CD1c-positive myeloid dendritic cell (primary cell): ENCODE results near the gene AFTPH.
A peak's percentile ranks its signal among the peaks of the same experiment; 100 is the strongest.

Source experiments
- DNase-seq: peaks from one replicate; pipeline ENCODE4 v3.0.0-alpha.2; 2016; ENCODE audit errors: extremely low spot score

The AFTPH gene

GRCh38 chr2:64609227-64609941 is 85.3 kb downstream of the AFTPH start:
- peak; percentile 87 for DNase-seq

DNA sequence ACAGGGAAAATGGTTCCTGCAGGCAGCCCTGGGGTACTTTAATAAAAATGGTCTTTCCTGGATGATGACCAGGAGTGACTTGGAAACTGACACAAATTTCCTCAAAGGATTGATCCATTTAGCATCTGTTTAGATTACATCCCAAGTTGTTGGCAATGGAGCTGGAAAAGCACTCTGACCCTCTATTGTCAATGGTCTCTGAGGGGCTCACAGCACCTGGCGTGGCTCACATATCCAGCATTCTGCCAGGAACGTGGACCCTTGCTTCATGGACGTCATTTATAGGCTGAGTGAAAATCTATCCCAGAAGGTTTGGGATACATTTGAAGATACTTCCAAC is 85.8 kb downstream of the AFTPH start:
- DNase-seq = no peak

- no peak for DNase-seq
Observed at GRCh38 chr2:64610316-64610855, 86.3 kb downstream of the AFTPH start.

DNA sequence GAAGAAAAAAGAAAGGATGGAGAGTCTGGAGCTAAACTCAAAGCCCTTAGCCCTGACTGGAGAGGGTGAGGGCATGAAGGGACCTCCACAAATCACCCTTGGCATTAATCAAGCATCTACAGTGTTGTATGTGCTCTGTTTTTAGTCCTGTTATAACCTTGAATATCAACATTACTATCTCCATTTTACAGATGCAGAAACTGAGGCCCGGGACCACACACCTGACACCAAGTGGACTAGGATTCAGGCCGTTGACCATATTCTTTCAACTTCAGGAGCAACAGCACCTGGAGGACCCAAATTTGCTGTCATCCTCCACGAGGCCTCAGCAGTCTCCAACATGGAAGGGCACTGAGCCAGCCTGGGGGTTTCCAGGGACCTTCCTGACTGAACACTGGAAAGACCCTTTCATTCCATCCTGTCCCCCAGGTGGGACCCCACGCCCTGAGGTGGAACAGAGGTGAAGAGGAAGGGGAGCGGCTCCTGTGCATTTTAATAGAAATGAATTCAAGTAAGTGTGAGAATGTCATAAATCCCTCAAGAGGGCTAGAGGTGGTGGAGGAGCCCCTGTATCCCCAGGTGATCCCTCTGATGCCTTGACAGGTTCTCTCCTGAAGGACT is 88.6 kb downstream of the AFTPH start:
- DNase-seq = no peak

GRCh38 chr2:64613276-64613675 is 89.1 kb downstream of the AFTPH start:
- no peak for DNase-seq

- DNase-seq = no peak
Observed at GRCh38 chr2:64615192-64615763, 91.2 kb downstream of the AFTPH start.

DNA sequence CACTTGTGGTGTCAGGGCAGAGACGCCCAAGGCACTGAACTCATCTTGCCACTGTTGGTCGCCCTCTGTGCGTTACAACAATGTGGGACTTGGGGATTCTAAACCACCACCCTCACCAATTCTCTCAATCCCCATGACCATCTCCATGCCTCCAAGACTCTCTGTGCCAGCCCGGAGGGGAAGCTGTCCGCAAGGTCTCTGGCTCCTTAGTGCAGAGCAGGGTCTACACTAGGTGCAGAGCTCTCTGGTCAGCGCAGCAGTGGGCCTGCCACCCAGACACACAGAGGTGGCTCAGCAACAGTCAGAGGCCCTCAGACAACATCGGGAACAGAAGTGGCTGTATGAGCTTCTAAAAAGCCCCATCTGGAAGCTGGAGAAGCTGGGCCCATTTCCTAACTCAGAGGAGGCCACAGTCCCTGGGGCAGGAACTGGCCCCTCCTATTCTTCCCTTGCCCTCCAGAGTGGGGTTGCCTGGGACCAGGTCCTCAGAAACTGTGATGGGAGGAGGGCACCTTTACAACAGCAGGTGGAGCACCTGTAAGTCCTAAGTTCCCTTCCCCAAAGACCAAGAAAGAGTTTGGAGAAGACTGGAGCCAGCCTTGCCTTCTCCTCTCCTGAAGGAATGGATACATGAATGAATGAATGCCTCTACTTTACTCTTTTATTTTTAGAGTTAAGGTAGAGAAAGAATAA is 91.9 kb downstream of the AFTPH start:
- no peak for DNase-seq

- DNase-seq = no peak
Observed at GRCh38 chr2:64617631-64618151, 93.6 kb downstream of the AFTPH start.

DNA sequence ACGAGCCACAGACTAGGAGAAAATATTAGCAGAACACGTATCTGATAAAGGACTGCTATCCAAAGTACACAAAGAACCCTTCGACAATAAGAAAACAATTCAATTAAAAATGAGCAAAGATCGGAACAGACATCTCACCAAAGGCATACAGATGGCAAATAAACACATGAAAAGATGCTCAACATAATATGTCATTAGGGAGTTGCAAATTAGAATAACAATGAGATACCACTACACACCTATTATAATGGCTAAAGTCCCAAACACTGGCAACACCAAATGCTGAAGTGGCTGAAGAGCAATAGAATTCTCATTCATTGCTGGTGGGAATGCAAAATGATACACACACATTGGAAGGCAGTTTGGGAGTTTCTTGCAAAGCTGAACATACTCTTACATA is 96.5 kb downstream of the AFTPH start:
- no peak for DNase-seq

- DNase-seq = no peak
Observed at GRCh38 chr2:64622443-64623241, 98.5 kb downstream of the AFTPH start.

GRCh38 chr2:64623242-64623850 is 99.2 kb downstream of the AFTPH start:
- DNase-seq = no peak

DNA sequence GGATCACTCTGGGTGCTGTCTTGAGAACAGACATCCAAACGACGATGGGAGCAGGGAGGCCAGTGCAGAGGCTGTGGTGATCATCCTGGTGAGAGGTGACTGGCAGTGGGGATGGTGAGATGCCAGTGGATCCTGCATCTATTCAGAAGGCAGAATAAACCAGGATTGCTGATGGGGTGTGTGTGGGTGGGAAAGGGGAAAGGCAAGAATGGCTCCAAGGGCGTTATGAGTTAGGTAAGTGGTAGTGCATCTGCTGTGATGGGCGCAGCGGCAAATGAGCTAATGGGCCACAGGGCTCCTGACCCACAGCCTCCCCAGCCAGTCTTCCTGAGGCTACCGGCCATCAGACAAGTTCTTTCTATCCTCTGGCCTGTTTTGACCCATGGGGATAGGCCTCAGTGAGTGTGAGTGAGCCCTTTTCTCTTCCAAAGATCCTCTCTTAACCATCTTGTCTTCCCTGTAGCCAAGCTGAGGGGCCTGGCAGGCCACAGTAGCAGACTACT is 100.0 kb downstream of the AFTPH start:
- DNase-seq = no peak

- no peak for DNase-seq
Observed at GRCh38 chr2:64624862-64625261, 100.7 kb downstream of the AFTPH start.

DNA sequence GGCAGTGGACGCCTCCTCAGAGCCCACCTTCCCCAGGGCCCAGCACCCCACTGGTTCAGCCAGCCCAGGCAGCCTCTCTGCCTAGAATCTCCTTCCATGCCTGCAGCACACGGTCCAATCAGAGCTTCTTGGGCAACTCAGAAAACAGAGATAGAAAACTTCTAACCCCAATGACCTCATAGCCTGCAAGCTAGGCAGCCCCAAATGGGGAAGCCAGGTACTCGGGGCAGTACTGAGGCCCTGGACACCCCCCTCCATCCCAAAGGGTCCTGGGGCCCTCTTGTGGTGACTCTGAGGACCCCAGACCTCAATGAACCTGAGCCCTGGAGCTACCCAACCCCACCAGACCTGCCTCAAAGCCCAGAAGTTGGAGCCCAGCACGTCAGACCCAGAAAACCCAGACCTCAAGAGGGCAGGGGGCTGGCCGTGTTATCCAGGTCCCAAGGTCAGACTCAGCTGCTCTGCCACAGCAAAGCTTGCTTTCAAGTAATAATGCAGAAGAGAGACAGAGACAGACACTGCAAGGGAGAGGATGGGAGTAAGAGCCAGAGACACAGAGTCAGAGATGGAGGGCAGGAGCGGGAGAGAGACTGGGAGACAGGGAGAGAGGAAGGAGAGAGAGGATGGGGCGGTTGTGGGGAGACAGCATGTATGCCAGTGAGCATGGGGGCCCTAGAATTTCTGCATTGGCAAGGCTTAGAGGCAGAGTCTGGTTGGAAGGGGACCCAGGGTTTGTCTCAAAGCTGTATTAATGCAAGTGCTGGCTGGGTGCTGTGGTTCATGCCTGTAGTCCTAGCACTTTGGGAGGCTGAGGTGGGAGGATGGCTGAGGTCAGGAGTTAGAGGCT is 101.4 kb downstream of the AFTPH start:
- DNase-seq = no peak

GRCh38 chr2:64626146-64626809 is 102.2 kb downstream of the AFTPH start:
- no peak for DNase-seq

GRCh38 chr2:64626963-64627760 is 103.0 kb downstream of the AFTPH start:
- DNase-seq = no peak

GRCh38 chr2:64627860-64628841 is 104.0 kb downstream of the AFTPH start:
- no peak for DNase-seq
